ENCODE results near the gene HPD.
"Not testable (repeated sequence)": the region's sequence is repeated elsewhere in the genome, so short reads cannot be mapped to it uniquely, and the experiment has no call there.

HPD gene

DNA sequence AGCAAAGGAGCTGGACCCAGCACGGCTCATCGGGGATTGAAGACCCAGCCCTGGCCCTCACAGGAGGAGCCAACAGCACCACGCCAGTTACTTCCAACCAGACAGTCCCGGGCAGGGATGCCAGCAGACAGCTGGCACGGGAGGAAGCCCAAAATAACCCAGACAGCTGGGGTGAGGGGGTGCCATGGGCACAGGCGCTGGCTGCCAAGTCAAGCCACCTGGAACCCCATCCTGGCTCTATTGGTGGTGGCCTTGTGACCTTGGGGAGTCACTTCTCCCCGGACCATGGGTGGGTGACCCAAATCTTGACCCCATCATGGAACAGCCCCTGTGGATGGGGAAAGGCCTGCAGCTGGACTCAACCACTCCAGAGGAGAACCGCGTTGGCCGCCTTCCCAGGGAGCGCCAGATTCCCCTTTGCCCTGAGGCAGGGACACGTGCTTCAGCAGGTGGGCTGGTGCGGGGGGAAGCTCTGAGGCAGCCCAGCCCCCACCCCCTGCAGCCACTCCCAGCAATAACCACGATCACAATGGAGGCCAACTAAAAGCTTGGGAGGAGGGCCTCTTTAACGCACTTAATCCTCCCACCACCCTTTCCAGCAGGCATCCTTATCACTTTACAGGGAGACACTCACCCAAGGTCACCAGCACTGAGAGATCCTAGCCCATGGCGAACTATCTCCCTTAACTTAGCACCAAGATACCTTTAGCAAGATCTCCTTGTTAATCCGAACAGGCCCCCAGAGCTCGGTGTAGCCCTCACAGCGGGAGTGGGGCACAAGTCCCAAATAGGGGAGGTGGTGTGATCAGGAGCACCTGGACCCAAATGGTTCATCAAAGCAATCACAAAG, 60.5 kb downstream of the HPD start:
- DNase-seq = no peak

DNA sequence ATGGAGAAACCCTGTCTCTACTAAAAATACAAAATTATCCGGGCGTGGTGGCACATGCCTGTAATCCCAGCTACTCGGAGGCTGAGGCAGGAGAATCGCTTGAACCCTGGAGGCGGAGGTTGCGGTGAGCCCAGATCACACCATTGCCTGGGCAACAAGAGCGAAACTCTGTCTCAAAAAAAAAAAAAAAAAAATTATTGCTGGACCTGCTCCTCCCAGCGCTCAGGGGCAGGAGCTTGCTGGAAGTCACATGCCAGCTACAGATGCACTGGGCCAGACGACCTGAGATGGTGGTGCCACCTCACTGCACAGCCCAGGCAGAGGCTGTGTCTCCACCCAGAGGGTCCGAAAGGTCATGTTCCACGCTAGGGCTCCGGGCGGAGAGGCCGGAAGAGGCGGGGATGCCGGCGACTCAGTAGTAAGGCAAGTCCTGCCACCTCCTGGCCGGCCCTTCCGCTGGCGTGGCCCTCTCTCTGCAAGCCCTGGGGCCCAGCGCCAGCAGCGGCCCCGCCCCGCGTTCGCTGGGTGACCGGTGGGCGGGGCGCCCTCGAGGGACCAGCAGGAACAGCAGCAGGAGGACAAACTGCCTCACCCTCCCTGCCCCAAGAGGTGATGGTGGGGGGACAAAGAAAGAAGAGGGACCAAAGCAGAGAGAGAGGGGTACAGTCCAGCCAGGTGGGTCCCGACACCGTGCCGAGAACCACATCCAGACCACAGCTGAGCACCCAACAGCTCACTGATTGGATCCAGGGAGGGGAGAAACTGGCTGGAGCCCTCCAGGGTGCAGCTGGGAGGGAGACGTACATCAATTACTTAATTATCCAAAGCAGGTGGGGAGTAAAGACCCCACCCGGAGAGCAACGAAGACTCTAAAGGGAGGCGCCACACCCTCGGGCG, 61.6 kb downstream of the HPD start:
- DNase-seq = no peak

DNA sequence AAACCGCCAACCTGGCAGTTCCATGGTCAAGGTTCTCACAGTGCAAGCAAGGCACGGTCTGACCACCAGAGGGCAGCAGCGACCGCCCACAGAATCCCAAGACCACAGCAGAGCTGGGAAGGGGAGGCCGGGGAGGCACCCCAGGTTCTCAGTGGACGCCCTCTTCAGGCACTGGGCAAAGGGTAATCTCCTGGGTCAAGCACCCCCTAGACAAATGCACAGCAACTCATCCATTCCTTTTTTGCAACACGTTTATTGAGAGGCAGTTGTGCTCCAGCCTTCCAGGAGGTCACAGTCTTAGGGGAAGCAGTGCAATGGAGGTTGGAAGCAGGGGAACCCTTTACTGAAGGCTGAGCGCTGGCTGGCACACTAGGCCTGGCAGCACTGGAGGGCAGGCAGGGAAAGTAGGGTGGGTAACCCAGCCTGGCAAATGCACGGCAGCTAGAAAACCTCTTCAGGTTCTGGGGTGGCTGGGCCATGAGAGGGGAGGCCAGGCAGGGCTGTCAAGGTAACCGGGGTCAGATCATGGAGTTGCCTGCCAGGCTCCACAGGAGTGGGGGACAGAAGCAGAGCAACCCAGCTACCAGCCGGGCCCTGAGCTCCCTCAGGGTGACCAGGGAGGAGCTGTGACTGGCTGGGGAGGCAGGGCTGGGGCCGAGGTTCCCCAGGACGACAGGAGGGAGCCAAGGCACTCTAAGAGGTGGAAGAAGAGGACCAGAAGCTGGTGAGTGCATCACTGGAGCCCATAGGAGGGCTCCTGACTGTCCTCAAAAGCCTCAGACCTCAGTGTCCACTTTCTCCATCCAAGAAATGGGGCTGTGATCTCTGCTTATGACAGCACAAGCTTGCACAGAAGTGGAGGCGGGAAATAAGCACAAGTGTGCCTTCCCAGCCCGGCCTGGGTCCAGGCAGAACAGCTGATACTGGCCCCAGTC, 63.4 kb downstream of the HPD start:
- DNase-seq = peak; percentile 87

DNA sequence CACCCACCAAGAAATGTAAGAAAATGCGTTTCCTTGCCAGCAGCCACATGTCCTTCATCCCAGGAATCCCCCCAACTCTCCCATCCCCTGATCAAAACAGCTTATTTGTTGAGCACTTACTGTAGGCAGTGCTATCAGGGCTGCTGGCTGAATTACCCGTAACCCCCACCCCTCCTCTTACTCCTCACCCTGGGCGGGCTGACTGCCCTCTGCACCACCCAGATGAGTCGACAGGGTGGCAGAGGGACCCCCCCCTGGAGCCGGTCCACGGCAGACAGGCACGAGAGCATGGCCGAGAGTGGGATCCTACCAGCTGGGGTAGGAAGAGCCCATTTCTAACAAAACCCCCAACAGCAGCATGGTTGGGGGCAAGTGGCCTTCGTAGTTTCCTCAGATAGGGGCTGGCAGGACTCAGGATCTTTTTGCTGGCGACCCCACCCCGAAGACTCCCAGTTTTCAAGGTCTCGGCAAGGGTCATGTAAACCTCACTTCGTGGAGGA, 64.1 kb downstream of the HPD start:
- DNase-seq = peak; percentile 44

DNA sequence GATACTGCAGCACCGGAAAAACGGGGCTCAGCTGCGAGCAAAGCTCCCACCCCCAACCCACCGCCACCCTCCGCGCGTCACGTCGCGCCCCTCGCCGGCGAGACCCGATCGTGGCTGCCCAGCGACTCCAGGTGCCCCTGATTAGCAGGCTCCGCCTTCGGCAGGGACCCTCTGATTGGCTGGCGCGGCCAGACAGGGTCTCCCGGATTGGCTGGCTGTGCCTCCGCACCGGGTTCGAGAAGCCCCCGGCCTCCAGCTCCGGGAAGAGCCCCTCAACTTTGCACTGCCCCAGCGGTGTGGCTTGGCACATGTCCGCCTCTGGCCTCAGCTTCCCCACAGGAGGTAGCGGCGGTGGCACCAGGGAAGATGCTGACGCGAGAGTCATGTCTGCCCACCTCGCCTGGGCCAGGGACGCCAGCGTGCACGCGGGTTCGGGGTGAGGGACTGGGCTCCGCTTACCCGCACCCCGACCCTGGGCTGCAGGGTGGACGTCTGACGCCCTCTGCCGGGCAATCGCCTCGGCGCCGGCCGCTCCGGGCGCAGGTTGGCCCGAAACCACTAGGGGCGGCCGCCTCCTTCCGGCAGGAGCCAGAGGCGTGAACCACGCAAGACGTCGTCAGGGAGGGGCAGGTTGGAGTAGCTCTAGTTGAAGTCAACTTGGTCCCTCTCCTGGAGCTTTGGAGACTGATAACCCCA, 64.7 kb downstream of the HPD start:
- peak; percentile 96 for DNase-seq

DNA sequence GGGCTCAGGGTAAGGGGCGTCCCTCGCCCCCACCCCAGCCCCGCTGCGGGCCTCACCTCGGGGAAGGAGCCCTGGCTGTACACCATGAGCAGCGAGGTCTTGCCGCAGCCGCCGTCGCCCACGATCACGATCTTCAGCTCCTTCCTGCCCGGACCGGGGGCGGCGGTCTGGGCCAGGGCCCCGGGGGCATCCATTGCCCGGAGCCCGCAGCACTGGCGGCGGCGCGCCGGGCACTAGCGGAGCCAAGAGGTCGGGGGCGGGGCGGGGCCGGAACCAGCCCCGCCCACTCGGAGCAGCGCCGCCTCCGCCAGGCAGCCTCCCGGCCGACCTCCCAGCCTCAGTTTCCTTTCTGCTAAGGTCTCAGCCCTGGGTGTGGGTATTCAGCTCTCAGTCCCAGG, 65.2 kb downstream of the HPD start, which contains the start of gene RHOF:
Gene RHOF, minus strand, starts transcription at position 249 of the 398 bp plus-strand sequence. Its CDS starts 55 bp downstream, at position 194.
- peak; percentile 70 for DNase-seq

DNA sequence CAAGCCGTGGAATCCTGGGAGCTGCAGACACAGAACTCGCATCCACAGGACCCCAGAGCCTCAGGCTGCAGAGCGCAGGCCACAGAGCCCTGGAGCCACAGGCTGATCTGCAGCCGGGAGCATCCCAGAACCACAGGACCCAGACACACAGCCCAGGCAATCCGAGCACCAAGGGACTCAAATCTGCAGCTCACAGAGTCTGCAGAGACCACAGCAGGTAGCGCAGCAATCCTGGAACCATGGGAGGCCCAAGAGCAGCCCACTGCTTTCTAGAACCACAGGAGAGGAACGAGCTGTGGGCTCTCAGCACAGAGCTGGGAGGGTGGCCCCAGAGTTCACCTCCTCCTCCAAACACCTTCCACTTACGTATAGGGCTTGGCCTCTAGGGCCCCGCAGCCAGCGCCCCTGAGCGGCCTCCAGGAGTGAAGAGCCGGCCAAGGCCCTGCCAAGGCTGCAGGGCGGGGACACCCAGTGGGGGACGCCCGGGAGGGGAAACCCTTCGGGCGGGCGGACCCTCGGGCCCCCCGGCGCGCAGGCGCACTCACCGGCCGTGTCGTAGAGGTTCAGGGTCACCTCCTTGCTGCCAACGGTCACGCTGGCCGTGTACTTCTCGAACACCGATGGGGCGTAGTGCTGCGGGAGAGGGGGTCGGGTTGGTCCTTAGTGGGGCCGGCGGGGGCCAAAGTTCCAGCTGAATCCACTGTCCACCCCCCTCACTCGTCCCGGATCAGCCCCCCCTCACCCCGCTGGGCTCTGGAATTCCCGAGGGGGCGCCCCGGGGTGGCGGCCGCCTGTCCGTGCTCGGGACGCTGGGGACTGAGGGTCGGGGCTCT, 65.8 kb downstream of the HPD start:
- DNase-seq = peak; percentile 50

DNA sequence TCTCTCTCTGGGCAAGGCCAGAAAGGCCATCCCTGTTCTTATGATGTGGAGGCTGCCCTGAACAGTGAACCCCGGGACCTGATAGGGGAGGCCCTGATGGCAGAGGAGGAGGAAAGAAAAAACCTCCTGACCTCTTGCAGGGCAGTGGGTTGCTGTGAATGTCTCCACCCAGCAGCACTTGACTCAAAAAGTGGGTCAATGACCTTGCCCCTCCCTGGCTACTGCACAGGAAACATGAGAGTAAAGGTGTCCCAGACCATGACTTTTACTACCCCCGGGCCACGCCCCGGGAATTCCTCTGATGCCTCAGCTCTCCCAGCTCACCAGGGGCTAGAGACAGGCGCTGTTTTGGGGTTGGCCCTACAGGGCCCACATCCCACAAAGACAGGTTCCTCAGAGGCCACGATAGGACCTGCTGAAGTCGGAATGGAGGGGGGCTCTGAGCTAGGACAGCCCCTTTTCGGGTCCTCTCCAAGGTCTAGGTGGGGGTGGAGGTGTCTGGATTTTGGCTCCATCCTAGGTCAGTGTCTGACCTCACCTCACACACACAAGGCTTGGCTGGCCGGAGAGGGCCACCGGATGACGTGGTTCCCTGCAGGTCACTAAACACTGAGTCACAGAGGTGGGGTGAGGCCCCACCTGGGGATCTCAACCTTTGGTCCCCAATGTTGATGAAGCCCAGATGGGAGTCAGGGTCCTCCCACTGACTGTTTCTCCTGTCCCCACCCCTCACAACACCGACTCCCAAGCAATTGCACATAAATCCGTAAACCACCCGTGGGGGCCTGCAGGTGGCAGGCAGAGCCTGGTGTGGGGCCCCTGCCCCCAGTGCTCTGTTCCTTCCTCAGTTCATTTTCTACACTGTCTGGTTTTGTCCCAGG, 66.7 kb downstream of the HPD start:
- peak; percentile 44 for DNase-seq

DNA sequence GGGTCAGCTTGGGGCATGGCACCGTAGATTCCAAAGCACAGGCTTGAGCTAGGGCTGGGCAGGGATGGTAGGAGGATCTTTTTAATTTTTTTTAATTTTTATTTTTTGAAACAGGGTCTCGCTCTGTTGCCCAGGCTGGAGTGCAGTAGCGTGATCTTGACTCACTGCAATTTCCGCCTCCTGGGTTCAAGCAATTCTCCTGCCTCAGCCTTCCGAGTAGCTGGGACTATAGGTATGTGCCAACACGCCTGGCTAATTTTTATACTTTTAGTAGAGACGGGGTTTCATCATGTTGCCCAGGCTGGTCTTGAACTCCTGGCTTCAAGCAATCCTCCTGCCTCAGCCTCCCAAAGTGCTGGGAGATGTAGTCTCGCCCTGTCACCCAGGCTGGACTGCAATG, 67.9 kb downstream of the HPD start:
- DNase-seq = not testable (repeated sequence)

DNA sequence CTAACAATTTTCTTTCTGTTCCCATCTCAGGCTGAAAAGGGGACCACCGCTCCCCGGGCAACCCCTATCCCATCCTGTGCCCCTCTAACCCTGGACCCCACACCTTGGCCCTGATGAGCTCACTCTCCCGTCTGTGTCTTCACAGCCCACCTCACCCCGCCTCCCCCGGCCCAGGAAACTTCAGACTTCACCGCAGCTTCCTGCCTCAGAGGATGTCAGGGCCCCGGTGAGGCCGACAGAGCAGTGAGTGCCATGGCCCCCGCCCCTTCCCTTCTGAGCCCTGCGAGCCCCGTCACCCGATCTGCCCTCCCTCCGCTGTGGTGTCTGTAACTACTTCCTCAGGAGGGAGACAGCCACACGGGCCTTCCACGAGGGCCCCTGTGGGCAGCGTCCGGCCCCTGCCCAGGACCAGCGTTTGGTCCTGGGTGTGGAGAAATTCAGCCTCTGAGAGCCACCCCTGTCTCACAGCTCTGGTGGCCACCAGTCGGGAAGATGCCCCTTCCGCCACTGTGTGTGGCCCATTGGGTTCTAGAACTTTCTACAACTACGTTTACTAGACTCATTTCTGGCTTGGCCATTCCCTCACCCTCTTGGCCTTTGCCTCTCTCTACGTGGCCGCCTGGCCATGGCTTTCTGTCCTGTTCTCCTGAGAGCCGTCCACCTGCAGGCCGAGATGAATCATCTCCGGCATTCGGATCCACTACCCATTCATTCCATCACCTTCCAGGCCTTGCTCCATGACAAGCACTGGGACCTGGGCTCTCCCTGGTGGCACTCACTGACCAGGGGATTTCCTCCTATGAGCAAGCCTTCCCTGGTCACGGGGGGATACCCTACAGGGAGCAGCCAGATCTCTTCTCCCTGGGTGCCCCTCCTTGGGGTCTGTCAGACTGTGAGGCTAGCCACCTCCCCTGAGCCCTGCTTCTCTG, 68.6 kb downstream of the HPD start:
- DNase-seq = peak; percentile 94

All from activated CD8-positive, alpha-beta memory T cell treated with anti-CD3 and anti-CD28 coated beads, Interleukin-2, amount 50 U/mL, for 4 hours (primary cell).